NCI-H1417 (cell line): ENCODE data around the gene TMEM53.
"Not testable (repeated sequence)": the region's sequence is repeated elsewhere in the genome, so short reads cannot be mapped to it uniquely, and the experiment has no call there.

Experiments used
- DNase-seq, 3 experiments: peaks; one replicate each; lab custom pipeline; 2025; lab: John Stamatoyannopoulos, UW

Gene TMEM53

GRCh38 chr1:44672961-44673674, 1.2 kb downstream of the TMEM53 start:
- DNase-seq = no peak

GRCh38 chr1:44672254-44672955, 1.9 kb downstream of the TMEM53 start:
- DNase-seq = no peak

- no peak for DNase-seq
Measured at GRCh38 chr1:44670751-44671640, 3.3 kb downstream of the TMEM53 start.

- DNase-seq = not testable (repeated sequence)
Measured at GRCh38 chr1:44666719-44667118, 7.6 kb downstream of the TMEM53 start.

- DNase-seq = no peak
Measured at GRCh38 chr1:44664730-44665370, 9.4 kb downstream of the TMEM53 start.

- DNase-seq = no peak
Measured at GRCh38 chr1:44663417-44663816, 10.9 kb downstream of the TMEM53 start.

- DNase-seq = no peak
Measured at GRCh38 chr1:44662683-44663030, 11.6 kb downstream of the TMEM53 start.

GRCh38 chr1:44661781-44662682, 12.2 kb downstream of the TMEM53 start:
- DNase-seq = peak; percentile 24 to 85 (median 70)

GRCh38 chr1:44660176-44660575, 14.1 kb downstream of the TMEM53 start:
- peak in 2 of 3 experiments; percentile 47 to 73 for DNase-seq

- no peak for DNase-seq
Measured at GRCh38 chr1:44659566-44659965, 14.7 kb downstream of the TMEM53 start.

- peak in 2 of 3 experiments; percentile 20 to 41 for DNase-seq
Measured at GRCh38 chr1:44655609-44656008, 18.7 kb downstream of the TMEM53 start.

GRCh38 chr1:44654621-44655187, 19.6 kb downstream of the TMEM53 start:
- DNase-seq = no peak

- DNase-seq = no peak
Measured at GRCh38 chr1:44653107-44653964, 20.9 kb downstream of the TMEM53 start.

GRCh38 chr1:44652445-44653106, 21.7 kb downstream of the TMEM53 start:
- DNase-seq = peak; percentile 64 to 81 (median 81)

- DNase-seq = no peak
Measured at GRCh38 chr1:44651069-44651468, 23.2 kb downstream of the TMEM53 start.

- DNase-seq = peak; percentile 27 to 89 (median 80)
Measured at GRCh38 chr1:44650159-44650831, 24.0 kb downstream of the TMEM53 start.

GRCh38 chr1:44649788-44650158, 24.5 kb downstream of the TMEM53 start:
- DNase-seq = no peak

- DNase-seq = no peak
Measured at GRCh38 chr1:44648529-44649250, 25.6 kb downstream of the TMEM53 start.
